Measurements from ENCODE around the gene SNAI3.

DNA sequence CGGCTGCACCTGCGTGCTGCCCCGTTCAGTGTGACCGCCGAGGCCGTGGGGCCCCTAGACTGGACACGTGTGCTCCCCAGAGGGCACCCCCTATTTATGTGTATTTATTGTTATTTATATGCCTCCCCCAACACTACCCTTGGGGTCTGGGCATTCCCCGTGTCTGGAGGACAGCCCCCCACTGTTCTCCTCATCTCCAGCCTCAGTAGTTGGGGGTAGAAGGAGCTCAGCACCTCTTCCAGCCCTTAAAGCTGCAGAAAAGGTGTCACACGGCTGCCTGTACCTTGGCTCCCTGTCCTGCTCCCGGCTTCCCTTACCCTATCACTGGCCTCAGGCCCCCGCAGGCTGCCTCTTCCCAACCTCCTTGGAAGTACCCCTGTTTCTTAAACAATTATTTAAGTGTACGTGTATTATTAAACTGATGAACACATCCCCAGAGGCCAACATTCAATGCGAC is 46.2 kb downstream of the SNAI3 start:
- TF ChIP-seq ZNF8 (CRISPR knock-in tag; IDR thresholded peaks at IDR 0.05) (no peak), OSR1 (CRISPR knock-in tag; IDR thresholded peaks at IDR 0.05) (no peak)
